PC-9 (cell line): ENCODE results near the gene CDC42BPB. TPM values are rescaled to one million over a fixed set of nuclear protein-coding genes. Genes with fewer than 3 reads are reported as not detected.

Experiments used
- BruUV-seq: library from RNA; stranded (reverse); fragments of 400-500 nt; replicated peaks from 2 replicates; lab custom pipeline; 2021; lab: Mats Ljungman, UMichigan
- CTCF ChIA-PET: fragments of 300-600 bp; sonication (Branson Sonifier 250); formaldehyde crosslinking; loops from one replicate; lab custom pipeline; 2022; ENCODE audit warnings: antibody characterized with exemption; lab: Charles Lee
- POLR2A ChIA-PET: fragments of 300-600 bp; sonication (Branson Sonifier 250); formaldehyde crosslinking; loops from one replicate; lab custom pipeline; 2022; ENCODE audit warnings: antibody characterized with exemption; ENCODE audit not compliant: unreplicated experiment; lab: Charles Lee
- DNase-seq, 2 experiments: peaks; one replicate each; pipeline versions ENCODE4 v3.0.0 to v3.0.0-alpha.2; 2015 to 2022; ENCODE audit warnings: mixed read lengths in 1 of 2
- H2AFZ ChIP-seq: fragments of 200-600 bp; sonication (generic); 2 replicates; pipeline ENCODE4 v1.8.1; 2017; ENCODE audit warnings: antibody characterized with exemption
- H3F3A ChIP-seq: fragments of 200-600 bp; sonication (generic); 2 replicates; pipeline ENCODE4 v1.8.1; 2017; ENCODE audit warnings: antibody characterized with exemption, mild to moderate bottlenecking, low read depth; ENCODE audit not compliant: insufficient read depth
- H3K27ac ChIP-seq: fragments of 200-600 bp; sonication (generic); 2 replicates; pipeline ENCODE4 v1.6.1; 2016; ENCODE audit warnings: mixed run types
- H3K27me3 ChIP-seq: fragments of 200-600 bp; sonication (generic); 2 replicates; pipeline ENCODE4 v1.6.1; 2016; ENCODE audit warnings: low read depth, mixed run types; ENCODE audit not compliant: insufficient read depth
- H3K36me3 ChIP-seq: fragments of 200-600 bp; sonication (generic); 2 replicates; pipeline ENCODE4 v1.6.1; 2016; ENCODE audit warnings: low read depth, mixed run types
- H3K4me1 ChIP-seq: fragments of 200-600 bp; sonication (generic); replicated peaks from 2 replicates; pipeline ENCODE4 v1.6.1; 2016; ENCODE audit warnings: mixed run types; ENCODE audit not compliant: insufficient read depth
- H3K4me2 ChIP-seq: fragments of 200-600 bp; sonication (generic); 2 replicates; pipeline ENCODE4 v1.6.1; 2017; ENCODE audit warnings: mixed run types
- H3K4me3 ChIP-seq: fragments of 200-600 bp; sonication (generic); 2 replicates; pipeline ENCODE4 v1.6.1; 2016; ENCODE audit warnings: mixed run types
- H3K79me2 ChIP-seq: fragments of 200-600 bp; sonication (generic); 2 replicates; pipeline ENCODE4 v1.6.1; 2017; ENCODE audit warnings: low read depth, mixed run types
- H3K9me2 ChIP-seq: fragments of 200-600 bp; sonication (generic); 2 replicates; pipeline ENCODE4 v1.8.1; 2017; ENCODE audit warnings: mild to moderate bottlenecking; ENCODE audit not compliant: insufficient read depth
- H3K9me3 ChIP-seq: fragments of 200-600 bp; sonication (generic); 2 replicates; pipeline ENCODE4 v1.8.1; 2016; ENCODE audit warnings: low read depth; ENCODE audit not compliant: insufficient read depth
- H4K20me1 ChIP-seq: fragments of 200-600 bp; sonication (generic); 2 replicates; pipeline ENCODE4 v1.8.1; 2017; ENCODE audit not compliant: insufficient read depth
- CTCF ChIP-seq: fragments of 200-600 bp; sonication (generic); conservative IDR thresholded peaks from 2 replicates; pipeline ENCODE4 v1.6.1; 2017; ENCODE audit warnings: mixed run types, antibody characterized with exemption, mild to moderate bottlenecking, moderate library complexity
- EZH2 ChIP-seq: fragments of 200-600 bp; sonication (generic); IDR thresholded peaks from 2 replicates; pipeline ENCODE4 v1.8.0; 2017; ENCODE audit warnings: antibody characterized with exemption, low read depth
- intact Hi-C: fragments of 100-400 bp; cut with micrococcal nuclease; formaldehyde crosslinking; loops from one replicate; pipeline ENCODE4 v1.10.0; 2022; ENCODE audit not compliant: unreplicated experiment
- total RNA-seq: library from RNA; stranded (reverse); gene quantifications from 2 replicates; pipeline ENCODE4 v1.2.3, GENCODE V29; 2021

The CDC42BPB gene
- total RNA-seq, 1 experiment from 2014 or later, result 203 TPM

GRCh38 chr14:102893452-102893851 lies 163.9 kb downstream of the CDC42BPB start:
- POLR2A ChIA-PET, result interaction anchor here (0.5 kb wide), 1 partner anchor 485 kb away, joined by 3 read pairs; no protein-coding TSS in a partner anchor

GRCh38 chr14:102892651-102893050 lies 164.7 kb downstream of the CDC42BPB start:
- H3K27me3 ChIP-seq, result no peaks in the 10 kb centered on the region
- ChIA-PET POLR2A (interaction anchor here (0.5 kb wide), 1 partner anchor 486 kb away, joined by 3 read pairs; no protein-coding TSS in a partner anchor), CTCF (no interaction called here)
- H3K27ac ChIP-seq, result no peak overlapping the region
- no peaks in the 10 kb centered on the region for H4K20me1 ChIP-seq
- no peak overlapping the region for H3K4me3 ChIP-seq
- H3K9me3 ChIP-seq, result no peaks in the 10 kb centered on the region
- no peak overlapping the region for H3K4me2 ChIP-seq
- DNase-seq, result no peak
- peaks cover 10% of the 10 kb centered on the region; the same call in 1 of the 2 replicates for H3F3A ChIP-seq
- H3K4me1 ChIP-seq, result no peaks in the 10 kb centered on the region
- intact Hi-C loops, result no loop called here
- TF ChIP-seq EZH2, result no peak
- TF ChIP-seq CTCF, result no peak
- H2AFZ ChIP-seq, result no peak overlapping the region
- BruUV-seq, result no TSS peak
- peaks cover 7% of the 10 kb centered on the region; the same call in 1 of the 2 replicates for H3K36me3 ChIP-seq
- no peaks in the 10 kb centered on the region for H3K9me2 ChIP-seq
- no peaks in the 10 kb centered on the region for H3K79me2 ChIP-seq

More at GRCh38 chr14:102893452-102893851, 163.9 kb downstream of the CDC42BPB start:
- Histone ChIP-seq H3K79me2 (no peaks in the 10 kb centered on the region), H3K4me1 (no peaks in the 10 kb centered on the region), H4K20me1 (no peaks in the 10 kb centered on the region), H3K9me3 (no peaks in the 10 kb centered on the region), H3K27me3 (no peaks in the 10 kb centered on the region), H3K4me2 (no peak overlapping the region), H3K9me2 (no peaks in the 10 kb centered on the region), H2AFZ (no peak overlapping the region), H3K36me3 (peaks cover 7% of the 10 kb centered on the region; the same call in 1 of the 2 replicates), H3F3A (peaks cover 11% of the 10 kb centered on the region; the same call in 1 of the 2 replicates), H3K27ac (no peak overlapping the region), H3K4me3 (no peak overlapping the region)
- intact Hi-C loops, result no loop called here
- DNase-seq, result no peak
- TF ChIP-seq EZH2 (no peak), CTCF (no peak)
- CTCF ChIA-PET, result interaction anchor here (0.6 kb wide), 1 partner anchor 210 kb away, joined by 3 read pairs; no protein-coding TSS in a partner anchor
- BruUV-seq, result no TSS peak

- H3K36me3 ChIP-seq, result peaks cover 7% of the 10 kb centered on the region; the same call in 1 of the 2 replicates
- no peak overlapping the region for H3K27ac ChIP-seq
- no peak for DNase-seq
- H3K27me3 ChIP-seq, result no peaks in the 10 kb centered on the region
- POLR2A ChIA-PET, result no interaction called here
- H3K4me2 ChIP-seq, result no peak overlapping the region
- CTCF ChIA-PET, result no interaction called here
- no peak for TF ChIP-seq EZH2
- TF ChIP-seq CTCF, result no peak
- no peak overlapping the region for H2AFZ ChIP-seq
- no peak overlapping the region for H3K4me3 ChIP-seq
- no peaks in the 10 kb centered on the region for H3K79me2 ChIP-seq
- intact Hi-C loops, result no loop called here
- peaks cover 9% of the 10 kb centered on the region; the same call in 1 of the 2 replicates for H3F3A ChIP-seq
- no peaks in the 10 kb centered on the region for H3K4me1 ChIP-seq
- no peaks in the 10 kb centered on the region for H4K20me1 ChIP-seq
- H3K9me2 ChIP-seq, result no peaks in the 10 kb centered on the region
- BruUV-seq, result no TSS peak
- H3K9me3 ChIP-seq, result no peaks in the 10 kb centered on the region
Observed at GRCh38 chr14:102891556-102891955, 165.8 kb downstream of the CDC42BPB start.
